Activated CD8-positive, alpha-beta memory T cell treated with anti-CD3 and anti-CD28 coated beads for 4 hours (primary cell): ENCODE data around the gene HIGD1B.

Experiments
- DNase-seq, 2 donors: peaks; one replicate each; pipeline ENCODE4 v3.0.0-alpha.2; 2020; ENCODE audit warnings: low read depth in 2 of 2

HIGD1B gene

GRCh38 chr17:44837196-44837595 is 10.5 kb upstream of the HIGD1B start:
- DNase-seq = no peak

DNA sequence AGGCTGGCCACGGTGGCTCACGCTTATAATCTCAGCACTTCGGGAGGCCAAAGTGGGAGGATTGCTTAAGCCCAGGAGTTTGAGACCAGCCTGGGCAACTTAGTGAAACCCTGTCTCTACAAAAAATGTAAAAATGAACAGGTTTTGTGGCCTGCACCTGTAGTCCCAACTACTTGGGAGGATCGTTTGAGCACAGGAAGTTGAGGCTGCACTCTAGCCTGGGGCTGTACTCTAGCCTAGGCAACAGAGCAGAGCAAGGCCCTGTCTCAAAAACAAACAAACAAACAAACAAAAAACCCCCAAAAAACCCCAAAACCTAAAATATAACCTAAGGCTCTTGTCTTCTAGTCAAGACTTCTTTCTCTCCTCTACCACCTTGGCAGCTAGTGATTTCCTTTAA is 7.4 kb upstream of the HIGD1B start:
- no peak for DNase-seq

DNA sequence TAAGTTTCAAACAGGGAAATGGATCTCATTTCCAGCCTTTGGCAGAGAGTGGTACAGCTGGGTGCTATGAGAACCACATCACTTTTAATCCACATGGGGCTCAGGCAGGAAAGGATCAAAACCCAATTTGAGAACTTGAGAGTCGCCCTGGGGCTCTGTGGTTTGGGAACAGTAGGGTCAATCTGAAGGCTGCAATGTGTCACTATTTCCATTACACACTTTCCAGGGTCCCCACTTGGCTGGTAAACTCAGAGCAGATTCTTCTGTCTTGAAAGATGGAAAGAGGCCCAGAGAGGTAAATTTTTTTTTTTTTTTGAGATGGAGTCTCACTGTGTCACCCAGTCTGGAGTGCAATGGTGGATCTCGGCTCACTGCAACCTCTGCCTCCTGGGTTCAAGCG is 6.7 kb upstream of the HIGD1B start:
- DNase-seq = no peak

GRCh38 chr17:44842748-44843147 is 4.9 kb upstream of the HIGD1B start:
- no peak for DNase-seq

- no peak for DNase-seq
Measured at GRCh38 chr17:44844390-44844830, 3.3 kb upstream of the HIGD1B start.

DNA sequence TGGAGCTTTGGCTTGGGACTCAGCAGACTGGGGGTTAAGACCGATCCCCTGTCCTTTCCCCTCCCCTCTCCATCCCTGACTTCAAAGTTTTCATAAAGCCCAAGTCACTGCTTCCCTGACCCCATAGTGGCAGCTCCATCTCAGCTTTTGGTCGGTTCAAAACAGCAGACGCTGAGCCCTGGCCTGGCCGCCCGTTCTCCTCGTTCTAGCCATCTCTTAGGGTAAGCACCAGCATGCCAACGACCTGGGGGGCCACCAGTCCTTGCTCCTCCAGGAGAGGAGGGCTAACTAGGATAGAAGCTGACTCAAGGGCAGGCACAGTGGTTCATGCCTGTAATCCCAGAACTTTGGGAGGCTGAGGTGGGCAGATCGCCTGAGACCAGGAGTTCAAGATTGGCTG is 1.5 kb upstream of the HIGD1B start:
- no peak for DNase-seq

DNA sequence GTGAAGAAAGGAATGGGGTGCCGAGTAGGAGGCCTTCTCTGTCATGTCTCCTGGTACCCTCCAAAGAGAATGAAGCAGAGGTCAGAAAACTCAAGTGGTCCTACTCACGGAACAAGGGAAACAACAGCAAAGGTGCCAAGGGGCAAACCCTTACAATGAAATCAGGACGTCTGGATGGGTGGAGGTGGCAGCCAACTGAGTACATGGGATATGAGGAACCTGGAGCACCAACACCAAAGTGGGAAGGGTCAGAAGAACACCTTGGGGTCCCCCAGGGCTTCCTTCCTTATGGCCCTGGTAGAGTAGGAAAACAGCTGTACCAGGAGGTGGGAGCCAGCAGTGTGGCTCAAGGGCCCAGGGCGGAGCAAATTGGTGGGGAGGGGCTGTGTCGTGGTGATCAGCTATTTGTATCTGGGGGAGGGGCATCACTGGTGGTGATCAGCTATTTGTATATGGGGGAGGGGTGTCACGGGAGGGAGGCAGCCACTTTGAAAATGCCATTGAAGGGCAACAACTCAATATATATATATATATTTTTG is 643 bp downstream of the HIGD1B start:
- DNase-seq = no peak

DNA sequence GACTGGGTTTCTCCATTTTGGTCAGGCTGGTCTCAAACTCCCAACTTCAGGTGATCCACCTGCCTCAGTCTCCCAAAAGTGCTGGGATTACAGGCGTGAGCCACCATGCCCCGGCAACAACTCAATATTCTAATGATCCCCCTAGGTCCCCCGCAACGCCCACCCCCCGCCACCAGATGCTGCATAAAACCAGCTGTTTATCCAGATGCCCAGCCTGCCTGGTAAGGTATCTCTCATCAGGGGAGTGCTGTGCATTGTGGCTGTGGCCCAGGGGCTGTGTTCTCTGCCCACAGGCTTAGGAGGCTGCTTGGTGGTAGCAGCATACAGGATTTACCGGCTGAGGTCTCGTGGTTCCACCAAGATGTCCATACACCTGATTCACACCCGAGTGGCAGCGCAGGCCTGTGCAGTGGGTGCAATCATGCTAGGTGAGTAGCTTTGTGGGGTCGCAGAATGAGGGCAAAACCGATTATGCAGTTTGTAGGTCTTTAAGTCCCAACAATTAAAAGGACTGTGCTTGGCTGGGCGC is 1.3 kb downstream of the HIGD1B start:
- DNase-seq = no peak

DNA sequence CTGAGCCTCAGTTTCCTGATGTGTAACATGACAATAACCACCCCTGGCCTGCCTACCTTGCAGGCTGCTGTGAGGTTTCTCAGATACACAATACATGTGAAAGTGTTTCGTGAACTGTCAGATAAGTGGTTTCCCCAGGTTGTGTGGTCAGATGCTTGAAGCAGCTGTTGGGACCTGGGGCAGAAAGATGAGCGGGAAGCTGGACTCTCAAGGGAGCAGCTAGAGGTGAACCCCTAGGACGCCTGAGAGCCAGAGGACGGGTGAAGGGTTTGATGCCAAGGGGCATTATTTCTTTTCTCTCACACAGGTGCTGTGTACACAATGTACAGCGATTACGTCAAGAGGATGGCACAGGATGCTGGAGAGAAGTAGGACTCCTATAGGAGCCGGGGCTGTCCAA is 2.3 kb downstream of the HIGD1B start:
- DNase-seq = no peak

GRCh38 chr17:44850612-44851011 is 2.9 kb downstream of the HIGD1B start:
- DNase-seq = no peak

DNA sequence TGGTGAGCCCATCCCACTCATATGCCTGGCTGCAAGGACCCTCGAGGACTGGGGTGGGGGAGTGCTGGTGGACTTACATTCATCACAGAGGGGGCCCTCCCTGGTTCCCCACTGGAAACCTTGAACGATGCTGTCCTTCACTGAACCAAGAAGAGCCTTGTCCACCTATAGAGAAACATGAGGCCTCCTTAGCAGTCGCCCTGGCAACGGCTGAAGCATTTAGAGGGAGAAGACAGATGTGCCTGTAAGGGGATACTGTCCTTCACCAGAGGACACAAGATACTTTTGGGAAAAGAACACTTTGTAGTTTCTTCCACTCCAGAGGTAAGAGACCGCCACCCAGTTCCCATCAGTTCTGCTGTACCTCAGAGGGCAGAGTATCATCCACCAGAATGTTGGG is 6.5 kb downstream of the HIGD1B start:
- no peak for DNase-seq

DNA sequence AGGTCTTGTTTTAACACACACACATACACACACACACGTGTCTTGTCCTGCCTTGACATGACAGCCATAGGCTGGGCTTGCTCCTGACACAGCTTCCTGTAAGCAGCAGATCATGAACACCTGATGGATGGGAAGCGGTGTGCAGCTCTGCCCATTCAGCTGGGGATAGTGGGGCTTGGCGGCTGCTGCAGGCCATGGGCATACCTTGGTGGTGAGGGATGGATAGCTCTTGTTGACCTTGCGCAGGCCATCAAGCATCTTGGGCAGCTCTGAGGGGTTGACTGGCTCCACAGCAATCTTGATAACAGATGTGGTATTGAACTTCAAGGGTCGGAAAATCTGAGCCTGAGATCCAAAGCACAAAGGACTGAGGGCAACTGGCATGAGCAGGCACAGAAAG is 12.0 kb downstream of the HIGD1B start:
- DNase-seq = no peak

- no peak for DNase-seq
Measured at GRCh38 chr17:44862278-44862914, 14.7 kb downstream of the HIGD1B start.

- DNase-seq = no peak
Measured at GRCh38 chr17:44863061-44863918, 15.6 kb downstream of the HIGD1B start.

GRCh38 chr17:44864831-44865230 is 17.1 kb downstream of the HIGD1B start:
- no peak for DNase-seq

- DNase-seq = peak; percentile 35 to 37
Measured at GRCh38 chr17:44865231-44865660, 17.6 kb downstream of the HIGD1B start.

DNA sequence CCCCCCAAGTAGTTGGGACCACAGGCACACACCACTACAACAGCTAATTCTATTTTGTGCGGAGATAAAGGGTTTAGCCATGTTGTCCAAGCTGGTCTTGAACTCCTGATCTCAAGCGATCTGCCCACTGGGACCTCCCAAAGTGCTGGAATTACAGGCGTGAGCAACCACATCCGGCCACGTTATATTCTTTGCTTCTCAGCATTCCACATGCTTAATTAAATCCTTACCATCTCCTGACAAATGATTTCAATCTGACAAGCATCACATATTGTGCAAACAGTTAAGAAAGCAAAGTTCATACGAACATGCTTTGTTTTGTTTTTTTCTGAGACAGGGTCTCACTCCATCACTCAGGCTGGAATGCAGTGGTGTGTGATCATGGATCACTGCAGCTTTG is 18.2 kb downstream of the HIGD1B start:
- DNase-seq = no peak

DNA sequence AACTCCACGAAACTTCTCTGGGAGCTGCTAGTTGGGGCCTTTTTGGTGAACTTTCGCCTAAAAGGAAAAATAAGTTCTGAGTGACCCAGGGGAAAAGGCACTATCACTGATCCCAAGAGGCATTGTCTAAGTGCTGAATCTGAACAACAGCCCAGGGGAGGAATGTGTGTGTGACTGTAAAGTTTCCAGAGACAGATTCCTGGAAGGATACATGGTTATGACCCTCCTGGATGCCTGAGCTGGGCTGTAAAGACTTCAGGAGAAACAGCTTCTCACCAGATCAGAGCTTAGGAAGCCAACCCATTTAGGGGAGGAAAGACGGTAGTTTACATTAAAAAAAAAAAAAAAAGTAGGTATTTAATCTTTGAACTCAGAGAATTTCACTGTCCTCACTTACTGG is 20.2 kb downstream of the HIGD1B start:
- no peak for DNase-seq

DNA sequence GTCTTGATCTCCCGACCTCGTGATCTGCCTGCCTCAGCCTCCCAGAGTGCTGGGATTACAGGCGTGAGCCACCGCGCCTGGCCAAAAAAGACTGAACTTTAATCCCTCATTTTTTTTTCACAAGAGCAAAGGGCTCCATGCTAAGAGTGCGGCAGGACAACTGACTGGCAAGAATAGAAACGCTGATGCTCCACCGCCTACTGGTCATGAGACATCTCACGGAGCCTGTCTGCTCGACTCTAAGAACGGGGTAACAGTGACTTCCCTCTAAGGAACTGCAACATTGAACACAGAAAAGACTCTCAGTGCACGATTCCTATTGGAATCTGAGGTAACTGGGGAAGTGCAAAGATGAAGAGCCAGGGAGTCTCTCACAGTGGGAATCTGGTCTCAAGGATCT is 23.9 kb downstream of the HIGD1B start:
- DNase-seq = no peak

GRCh38 chr17:44872131-44872768 is 24.6 kb downstream of the HIGD1B start:
- DNase-seq = no peak

- DNase-seq = no peak
Measured at GRCh38 chr17:44875761-44876160, 28.1 kb downstream of the HIGD1B start.

DNA sequence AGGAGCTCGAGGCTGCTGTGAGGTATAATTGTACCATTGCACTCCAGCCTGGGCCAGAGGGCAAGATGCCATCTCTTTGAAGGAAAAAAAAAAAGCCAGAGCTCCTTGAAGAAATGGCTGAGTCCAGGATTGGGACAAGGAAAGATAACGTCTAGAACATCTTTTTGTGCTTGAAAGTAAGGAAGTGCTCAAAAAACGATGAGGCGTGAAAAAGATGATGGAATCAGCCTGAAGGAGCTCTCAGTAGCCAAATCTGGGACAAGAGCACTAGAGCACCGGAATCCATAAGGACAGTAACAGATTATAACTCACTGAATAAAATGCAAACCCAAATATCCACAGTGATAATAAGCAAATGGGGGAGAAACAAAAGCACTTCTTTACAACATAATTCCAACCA is 29.4 kb downstream of the HIGD1B start:
- DNase-seq = no peak
